ENCODE data around the gene PDE4B. TPM values are rescaled to one million over a fixed set of nuclear protein-coding genes. Genes with fewer than 3 reads are reported as not detected.
A peak's percentile ranks its signal among the peaks of the same experiment; 100 is the strongest.

The PDE4B gene
- total and polyA plus RNA-seq, 2 of the 13 experiments (the other 11 are each of a cell fraction or from before 2014, with no cell fraction given) = not detected

- BruUV-seq (replicated peaks) = no TSS peak
- Histone ChIP-seq H3K9me3 (ENCODE audit: low read length) (no peaks in the 10 kb centered on the region; the same call in 1 of the 2 replicates), H2AFZ (ENCODE audit: low read length) (no peak overlapping the region), H3K4me1 (ENCODE audit: insufficient read depth, low read length) (no peaks in the 10 kb centered on the region), H3K9ac (ENCODE audit: insufficient read depth, low read depth, low read length) (no peak overlapping the region), H3K79me2 (ENCODE audit: insufficient read depth, low read length) (no peaks in the 10 kb centered on the region), H3K4me3 (replicated peaks in 1 of 3; ENCODE audit: insufficient read depth in 1 of 3, low read depth in 2 of 3, low read length in 3 of 3) (no peak overlapping the region), H3K4me2 (ENCODE audit: low read depth, low read length) (no peak overlapping the region), H3K36me3 (replicated peaks in 1 of 2; ENCODE audit: control insufficient read depth in 1 of 2, insufficient read depth in 2 of 2, low read length in 2 of 2) (no peaks in the 10 kb centered on the region), H4K20me1 (ENCODE audit: insufficient read depth, low read length) (no peaks in the 10 kb centered on the region), H3K27me3 (ENCODE audit: control insufficient read depth in 1 of 2, insufficient read depth in 2 of 2, low read length in 2 of 2) (no peaks in the 10 kb centered on the region; a peak in 1 of 5 replicates), H3K27ac (ENCODE audit: extremely low read length, insufficient read depth, low read length) (no peak overlapping the region)
- DNase-seq (ENCODE audit: low spot score) = no peak
- no peak for ATAC-seq
- WGBS (ENCODE audit: low lambda C conversion rate) = 7% methylated on average over 2 of the region's 2 CpGs
- FAIRE-seq = no peak
- CTCF ChIA-PET (ENCODE audit: low intra/inter-chr PET ratio, low total read pairs) = no interaction called here
- in situ Hi-C loops (cut with HindIII; ENCODE audit: extremely low pct_ligation_motif_present, low pct_unique_long_range_greater_than_20kb) = no loop called here
- TF ChIP-seq MYC (CRISPR knock-in tag; IDR thresholded peaks at IDR 0.05; ENCODE audit: borderline replicate concordance) (no peak), ZBTB39 (CRISPR knock-in tag; IDR thresholded peaks at IDR 0.05) (no peak), MAFF (IDR thresholded peaks at IDR 0.05; ENCODE audit: low read depth, low read length) (peak; percentile 61; the same call in 1 of the 2 replicates), MAFK (conservative IDR thresholded peaks at IDR 0.05 in 1 of 2, IDR thresholded peaks at IDR 0.05 in 1 of 2; ENCODE audit: low read length in 2 of 2) (peak in 1 of 2 experiments; percentile 66; a peak in 2 of 4 replicates), ZNF639 (CRISPR knock-in tag; conservative IDR thresholded peaks at IDR 0.05) (no peak), HNRNPLL (IDR thresholded peaks at IDR 0.05; ENCODE audit: low read depth, low read length, poor library complexity, severe bottlenecking) (no peak)
- intact Hi-C loops (cut with micrococcal nuclease; ENCODE audit: unreplicated experiment) = no loop called here
- POLR2A ChIA-PET = no interaction called here
Observed at GRCh38 chr1:66108624-66109023, 315.9 kb downstream of the PDE4B start.

All from HepG2 (cell line).